GM23338 (cell line): ENCODE results near the gene MAPK7. TPM values are rescaled to one million over a fixed set of nuclear protein-coding genes. Genes with fewer than 3 reads are reported as not detected.

Source experiments
- ATAC-seq: fragments of 200-7000 bp; cut with Tn5 transposase; 3 replicates; pipeline ENCODE4 v1.9.1; 2020
- DNase-seq: peaks from one replicate; pipeline ENCODE4 v3.0.0-alpha.2; 2015; ENCODE audit warnings: low spot score
- H2AFZ ChIP-seq: fragments of 200-600 bp; sonication (generic); 2 replicates; pipeline ENCODE4 v1.8.0; 2016; ENCODE audit warnings: antibody characterized with exemption, mild to moderate bottlenecking, moderate library complexity
- H3F3A ChIP-seq: fragments of 200-600 bp; sonication (generic); replicated peaks from 2 replicates; pipeline ENCODE4 v1.8.0; 2017; ENCODE audit warnings: antibody characterized with exemption, mixed run types, low read depth
- H3K27ac ChIP-seq: fragments of 200-600 bp; sonication (generic); 2 replicates; pipeline ENCODE4 v1.6.1; 2016; ENCODE audit warnings: low read depth
- H3K27me3 ChIP-seq: fragments of 200-600 bp; sonication (generic); 2 replicates; pipeline ENCODE4 v1.8.0; 2016; ENCODE audit warnings: mild to moderate bottlenecking, mixed run types, moderate library complexity; ENCODE audit not compliant: insufficient read depth
- H3K36me3 ChIP-seq: fragments of 200-600 bp; sonication (generic); 2 replicates; pipeline ENCODE4 v1.8.0; 2016; ENCODE audit warnings: mild to moderate bottlenecking; ENCODE audit not compliant: insufficient read depth
- H3K4me1 ChIP-seq: fragments of 200-600 bp; sonication (generic); 2 replicates; pipeline ENCODE4 v1.8.0; 2016; ENCODE audit warnings: mild to moderate bottlenecking, moderate library complexity; ENCODE audit not compliant: insufficient read depth
- H3K4me2 ChIP-seq: fragments of 200-600 bp; sonication (generic); 2 replicates; pipeline ENCODE4 v1.7.1; 2017; ENCODE audit warnings: mixed run types
- H3K4me3 ChIP-seq: fragments of 200-600 bp; sonication (generic); 2 replicates; pipeline ENCODE4 v1.6.1; 2016; ENCODE audit warnings: mixed run types
- H3K79me2 ChIP-seq: fragments of 200-600 bp; sonication (generic); replicated peaks from 2 replicates; pipeline ENCODE4 v1.8.0; 2017; ENCODE audit warnings: mild to moderate bottlenecking; ENCODE audit not compliant: insufficient read depth
- H3K9me2 ChIP-seq: fragments of 200-600 bp; sonication (generic); 2 replicates; pipeline ENCODE4 v1.8.0; 2017; ENCODE audit not compliant: insufficient read depth
- H4K20me1 ChIP-seq: fragments of 200-600 bp; sonication (generic); replicated peaks from 2 replicates; pipeline ENCODE4 v1.8.0; 2017; ENCODE audit warnings: mild to moderate bottlenecking; ENCODE audit not compliant: insufficient read depth
- H3K27ac Mint-ChIP-seq: 2 replicates; pipeline ENCODE4 v1.8.0; 2020; ENCODE audit warnings: inconsistent platforms, mild to moderate bottlenecking, moderate library complexity, mixed read lengths
- H3K27me3 Mint-ChIP-seq: 3 replicates; pipeline ENCODE4 v1.8.0; 2022; ENCODE audit warnings: low read depth, mild to moderate bottlenecking, moderate library complexity, mixed read lengths, inconsistent platforms; ENCODE audit not compliant: insufficient read depth, poor library complexity
- H3K36me3 Mint-ChIP-seq: 3 replicates; pipeline ENCODE4 v1.8.0; 2021; ENCODE audit warnings: low read depth, mild to moderate bottlenecking, inconsistent platforms, moderate library complexity, mixed read lengths
- H3K4me1 Mint-ChIP-seq: 3 replicates; pipeline ENCODE4 v1.8.0; 2020; ENCODE audit warnings: mild to moderate bottlenecking, inconsistent platforms, mixed read lengths
- H3K4me3 Mint-ChIP-seq: 3 replicates; pipeline ENCODE4 v1.8.0; 2021; ENCODE audit warnings: moderate library complexity, mild to moderate bottlenecking, inconsistent platforms, mixed read lengths
- H3K9me3 Mint-ChIP-seq: 3 replicates; pipeline ENCODE4 v1.8.0; 2020; ENCODE audit warnings: moderate library complexity, mild to moderate bottlenecking, inconsistent platforms, mixed read lengths
- CREB1 ChIP-seq: fragments of 250-450 bp; sonication (Bioruptor Pico); IDR thresholded peaks from 2 replicates; pipeline ENCODE4 v1.5.0; 2020; ENCODE audit warnings: low read depth, mild to moderate bottlenecking, moderate library complexity
- EZH2 ChIP-seq: fragments of 200-600 bp; sonication (generic); IDR thresholded peaks from one replicate; pipeline ENCODE4 v1.8.0; 2017; ENCODE audit warnings: antibody characterized with exemption, mild to moderate bottlenecking, low read depth; ENCODE audit not compliant: unreplicated experiment
- JUNB ChIP-seq: IDR thresholded peaks from one replicate; pipeline ENCODE4 v1.6.1; 2016; ENCODE audit warnings: antibody characterized with exemption; ENCODE audit not compliant: unreplicated experiment
- POLR2AphosphoS5 ChIP-seq: IDR thresholded peaks from 2 replicates; pipeline ENCODE4 v1.6.1; 2016; ENCODE audit warnings: antibody characterized with exemption, low read depth
- ZNF114 ChIP-seq: fragments of 250-450 bp; sonication (Bioruptor Pico); IDR thresholded peaks from 2 replicates; pipeline ENCODE4 v1.5.0; 2020; ENCODE audit warnings: mild to moderate bottlenecking, moderate library complexity
- polyA plus RNA-seq: library from polyadenylated mRNA; unstranded; fragments of >200 nt; fragmentation: Nextera tagmentation; extraction: Ambion mirVana; gene quantifications from 2 replicates; pipeline ENCODE4 v1.2.1, GENCODE V29; 2016
- total RNA-seq: library from RNA; depleted of rRNA; stranded (reverse); fragments of >200 nt; shearing (Covaris generic); gene quantifications from 2 replicates; pipeline ENCODE4 v1.2.3, GENCODE V29; 2014
- TF ChIP-seq, protein P1 (sequence below): IDR thresholded peaks from 2 replicates; pipeline ENCODE4 v1.6.1; 2016; ENCODE audit warnings: antibody characterized with exemption
- TF ChIP-seq, protein P2 (sequence below): fragments of 250-450 bp; sonication (Bioruptor Pico); IDR thresholded peaks from 2 replicates; pipeline ENCODE4 v1.5.0; 2020; ENCODE audit warnings: mild to moderate bottlenecking, moderate library complexity

The MAPK7 gene
- total and polyA plus RNA-seq, 2 experiments from 2014 or later, result 15.5 to 53.1 TPM

- TF ChIP-seq, protein P1, sequence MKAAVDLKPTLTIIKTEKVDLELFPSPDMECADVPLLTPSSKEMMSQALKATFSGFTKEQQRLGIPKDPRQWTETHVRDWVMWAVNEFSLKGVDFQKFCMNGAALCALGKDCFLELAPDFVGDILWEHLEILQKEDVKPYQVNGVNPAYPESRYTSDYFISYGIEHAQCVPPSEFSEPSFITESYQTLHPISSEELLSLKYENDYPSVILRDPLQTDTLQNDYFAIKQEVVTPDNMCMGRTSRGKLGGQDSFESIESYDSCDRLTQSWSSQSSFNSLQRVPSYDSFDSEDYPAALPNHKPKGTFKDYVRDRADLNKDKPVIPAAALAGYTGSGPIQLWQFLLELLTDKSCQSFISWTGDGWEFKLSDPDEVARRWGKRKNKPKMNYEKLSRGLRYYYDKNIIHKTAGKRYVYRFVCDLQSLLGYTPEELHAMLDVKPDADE, result no peak
- TF ChIP-seq JUNB (no peak), CREB1 (no peak), EZH2 (no peak), POLR2AphosphoS5 (no peak)
- TF ChIP-seq, protein P2, sequence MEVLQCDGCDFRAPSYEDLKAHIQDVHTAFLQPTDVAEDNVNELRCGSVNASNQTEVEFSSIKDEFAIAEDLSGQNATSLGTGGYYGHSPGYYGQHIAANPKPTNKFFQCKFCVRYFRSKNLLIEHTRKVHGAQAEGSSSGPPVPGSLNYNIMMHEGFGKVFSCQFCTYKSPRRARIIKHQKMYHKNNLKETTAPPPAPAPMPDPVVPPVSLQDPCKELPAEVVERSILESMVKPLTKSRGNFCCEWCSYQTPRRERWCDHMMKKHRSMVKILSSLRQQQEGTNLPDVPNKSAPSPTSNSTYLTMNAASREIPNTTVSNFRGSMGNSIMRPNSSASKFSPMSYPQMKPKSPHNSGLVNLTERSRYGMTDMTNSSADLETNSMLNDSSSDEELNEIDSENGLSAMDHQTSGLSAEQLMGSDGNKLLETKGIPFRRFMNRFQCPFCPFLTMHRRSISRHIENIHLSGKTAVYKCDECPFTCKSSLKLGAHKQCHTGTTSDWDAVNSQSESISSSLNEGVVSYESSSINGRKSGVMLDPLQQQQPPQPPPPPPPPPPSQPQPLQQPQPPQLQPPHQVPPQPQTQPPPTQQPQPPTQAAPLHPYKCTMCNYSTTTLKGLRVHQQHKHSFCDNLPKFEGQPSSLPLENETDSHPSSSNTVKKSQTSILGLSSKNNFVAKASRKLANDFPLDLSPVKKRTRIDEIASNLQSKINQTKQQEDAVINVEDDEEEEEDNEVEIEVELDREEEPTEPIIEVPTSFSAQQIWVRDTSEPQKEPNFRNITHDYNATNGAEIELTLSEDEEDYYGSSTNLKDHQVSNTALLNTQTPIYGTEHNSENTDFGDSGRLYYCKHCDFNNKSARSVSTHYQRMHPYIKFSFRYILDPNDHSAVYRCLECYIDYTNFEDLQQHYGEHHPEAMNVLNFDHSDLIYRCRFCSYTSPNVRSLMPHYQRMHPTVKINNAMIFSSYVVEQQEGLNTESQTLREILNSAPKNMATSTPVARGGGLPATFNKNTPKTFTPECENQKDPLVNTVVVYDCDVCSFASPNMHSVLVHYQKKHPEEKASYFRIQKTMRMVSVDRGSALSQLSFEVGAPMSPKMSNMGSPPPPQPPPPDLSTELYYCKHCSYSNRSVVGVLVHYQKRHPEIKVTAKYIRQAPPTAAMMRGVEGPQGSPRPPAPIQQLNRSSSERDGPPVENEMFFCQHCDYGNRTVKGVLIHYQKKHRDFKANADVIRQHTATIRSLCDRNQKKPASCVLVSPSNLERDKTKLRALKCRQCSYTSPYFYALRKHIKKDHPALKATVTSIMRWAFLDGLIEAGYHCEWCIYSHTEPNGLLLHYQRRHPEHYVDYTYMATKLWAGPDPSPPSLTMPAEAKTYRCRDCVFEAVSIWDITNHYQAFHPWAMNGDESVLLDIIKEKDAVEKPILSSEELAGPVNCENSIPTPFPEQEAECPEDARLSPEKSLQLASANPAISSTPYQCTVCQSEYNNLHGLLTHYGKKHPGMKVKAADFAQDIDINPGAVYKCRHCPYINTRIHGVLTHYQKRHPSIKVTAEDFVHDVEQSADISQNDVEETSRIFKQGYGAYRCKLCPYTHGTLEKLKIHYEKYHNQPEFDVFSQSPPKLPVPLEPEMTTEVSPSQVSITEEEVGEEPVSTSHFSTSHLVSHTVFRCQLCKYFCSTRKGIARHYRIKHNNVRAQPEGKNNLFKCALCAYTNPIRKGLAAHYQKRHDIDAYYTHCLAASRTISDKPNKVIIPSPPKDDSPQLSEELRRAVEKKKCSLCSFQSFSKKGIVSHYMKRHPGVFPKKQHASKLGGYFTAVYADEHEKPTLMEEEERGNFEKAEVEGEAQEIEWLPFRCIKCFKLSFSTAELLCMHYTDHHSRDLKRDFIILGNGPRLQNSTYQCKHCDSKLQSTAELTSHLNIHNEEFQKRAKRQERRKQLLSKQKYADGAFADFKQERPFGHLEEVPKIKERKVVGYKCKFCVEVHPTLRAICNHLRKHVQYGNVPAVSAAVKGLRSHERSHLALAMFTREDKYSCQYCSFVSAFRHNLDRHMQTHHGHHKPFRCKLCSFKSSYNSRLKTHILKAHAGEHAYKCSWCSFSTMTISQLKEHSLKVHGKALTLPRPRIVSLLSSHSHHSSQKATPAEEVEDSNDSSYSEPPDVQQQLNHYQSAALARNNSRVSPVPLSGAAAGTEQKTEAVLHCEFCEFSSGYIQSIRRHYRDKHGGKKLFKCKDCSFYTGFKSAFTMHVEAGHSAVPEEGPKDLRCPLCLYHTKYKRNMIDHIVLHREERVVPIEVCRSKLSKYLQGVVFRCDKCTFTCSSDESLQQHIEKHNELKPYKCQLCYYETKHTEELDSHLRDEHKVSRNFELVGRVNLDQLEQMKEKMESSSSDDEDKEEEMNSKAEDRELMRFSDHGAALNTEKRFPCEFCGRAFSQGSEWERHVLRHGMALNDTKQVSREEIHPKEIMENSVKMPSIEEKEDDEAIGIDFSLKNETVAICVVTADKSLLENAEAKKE (CRISPR knock-in tag), result no peak
Observed at GRCh38 chr17:19348081-19348650, 30.1 kb upstream of the MAPK7 start (continued).

- Histone ChIP-seq H3K27me3 (no peaks in the 10 kb centered on the region), H4K20me1 (no peaks in the 10 kb centered on the region), H3K4me2 (no peak overlapping the region), H3K4me3 (no peak overlapping the region), H3K4me1 (no peaks in the 10 kb centered on the region; the same call in 1 of the 2 replicates), H2AFZ (no peak overlapping the region), H3K9me2 (no peaks in the 10 kb centered on the region), H3F3A (no peaks in the 10 kb centered on the region), H3K79me2 (no peaks in the 10 kb centered on the region), H3K36me3 (no peaks in the 10 kb centered on the region), H3K27ac (no peak overlapping the region)
- Mint-ChIP-seq H3K4me1 (no peaks in the 10 kb centered on the region), H3K4me3 (no peak overlapping the region), H3K27me3 (peaks cover 6% of the 10 kb centered on the region), H3K36me3 (peaks cover 5% of the 10 kb centered on the region; the same call in 2 of the 3 replicates), H3K27ac (no peak overlapping the region), H3K9me3 (no peaks in the 10 kb centered on the region; the same call in 2 of the 3 replicates)
- DNase-seq, result no peak
- no peak for ATAC-seq
- TF ChIP-seq POLR2AphosphoS5, result no peak
- TF ChIP-seq ZNF114 (CRISPR knock-in tag), result no peak
- no peak for TF ChIP-seq JUNB
- TF ChIP-seq, protein P2 (CRISPR knock-in tag), result no peak
Observed at GRCh38 chr17:19348806-19349205, 29.5 kb upstream of the MAPK7 start.
